Stimulated activated CD4-positive, alpha-beta T cell treated with anti-CD3 and anti-CD28 coated beads, Interleukin-1b, Interleukin-23, amount 100 ng/mL, for 48 hours (primary cell): ENCODE results near the gene RAB34.
"Not testable (repeated sequence)": the region's sequence is repeated elsewhere in the genome, so short reads cannot be mapped to it uniquely, and the experiment has no call there.

ENCODE experiments used
- DNase-seq: peaks from one replicate; pipeline ENCODE4 v3.0.0-alpha.2; 2020

Gene RAB34

DNA sequence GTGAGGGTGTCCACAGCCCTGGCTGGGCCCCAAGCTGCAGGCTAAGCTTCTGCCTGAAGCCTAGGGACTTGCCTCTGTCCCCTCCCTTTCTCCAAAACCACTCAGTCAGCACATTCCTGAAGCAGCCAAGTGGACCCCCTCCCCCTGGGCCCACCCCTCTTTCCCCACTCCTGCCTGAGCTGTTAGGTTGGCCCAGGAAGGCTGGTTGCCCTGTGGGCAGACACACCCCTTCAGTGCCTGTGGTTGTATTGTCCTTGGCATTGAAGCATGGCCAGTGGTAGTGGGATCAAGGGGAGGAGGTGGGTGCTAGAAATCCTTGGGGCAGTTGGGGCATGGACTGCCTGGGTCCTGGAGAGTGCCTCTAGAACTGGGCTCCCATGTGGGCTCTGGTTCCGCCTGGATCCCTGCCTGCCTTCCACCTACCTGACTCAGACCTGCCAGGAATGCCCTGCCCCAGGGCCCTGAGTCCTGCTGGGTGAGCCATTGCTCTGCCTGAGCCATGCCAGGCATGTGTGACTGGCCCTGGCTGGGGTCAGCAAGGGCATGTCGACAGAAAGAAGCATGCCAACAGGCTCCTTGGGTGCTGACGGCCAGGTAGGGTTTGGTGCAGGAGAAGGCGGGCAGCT lies 28.2 kb upstream of the RAB34 start:
- DNase-seq: no peak

- DNase-seq: peak; percentile 40
These were observed 27.5 kb upstream of the RAB34 start for GRCh38 chr17:28744972-28745785.

- DNase-seq: peak; percentile 65
These were observed 26.7 kb upstream of the RAB34 start for GRCh38 chr17:28744104-28744971.

- DNase-seq: peak; percentile 73
These were observed 25.8 kb upstream of the RAB34 start, which contains the start of gene TRAF4 for GRCh38 chr17:28743243-28744103. Gene TRAF4, plus strand, starts transcription at chr17:28744011. Its CDS starts 102 bp downstream, at chr17:28744113.

GRCh38 chr17:28741358-28742349 lies 24.0 kb upstream of the RAB34 start:
- DNase-seq: no peak

DNA sequence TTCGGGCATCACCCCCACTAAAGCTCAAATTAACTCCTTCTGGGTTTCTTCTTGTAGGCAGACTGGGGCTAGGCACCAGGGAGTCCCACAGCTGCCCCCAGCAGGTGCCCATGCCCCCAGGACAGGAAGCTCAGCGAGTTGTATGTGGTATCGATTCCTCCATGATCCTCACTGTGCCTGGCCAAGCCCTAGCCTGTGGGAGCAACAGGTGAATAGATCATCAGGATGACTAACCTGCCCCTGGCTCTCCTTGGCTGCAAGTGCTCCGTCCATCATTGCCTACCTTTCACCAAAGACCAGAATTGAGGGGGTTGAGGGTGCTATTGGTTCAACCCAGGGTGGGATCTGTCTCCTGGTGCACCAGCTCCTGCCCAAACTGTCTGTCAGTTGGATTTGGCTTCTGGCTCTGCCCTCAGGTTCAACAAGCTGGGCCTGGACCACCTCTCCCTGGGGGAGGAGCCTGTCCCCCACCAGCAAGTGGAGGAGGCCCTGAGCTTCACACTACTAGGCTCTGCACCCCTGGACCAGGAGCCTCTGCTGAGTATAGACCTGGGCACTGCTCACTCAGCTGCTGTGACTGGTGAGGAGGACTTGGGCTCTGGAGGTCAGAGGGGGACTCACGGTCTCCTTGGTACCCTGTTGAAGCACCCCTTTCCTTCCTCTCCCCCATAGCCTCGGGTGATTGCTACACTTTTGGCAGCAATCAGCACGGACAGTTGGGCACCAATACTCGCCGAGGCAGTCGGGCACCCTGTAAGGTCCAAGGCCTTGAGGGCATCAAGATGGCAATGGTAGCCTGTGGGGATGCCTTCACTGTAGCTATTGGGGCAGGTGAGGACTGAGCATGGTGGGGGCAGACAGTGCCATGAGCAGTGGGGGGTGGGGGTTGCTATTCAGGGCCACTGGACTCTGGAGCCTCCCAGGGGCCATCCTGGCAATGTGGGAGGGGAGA lies 23.0 kb upstream of the RAB34 start:
- no peak for DNase-seq

- peak; percentile 35 for DNase-seq
These were observed 21.2 kb upstream of the RAB34 start for GRCh38 chr17:28738680-28739384.

DNA sequence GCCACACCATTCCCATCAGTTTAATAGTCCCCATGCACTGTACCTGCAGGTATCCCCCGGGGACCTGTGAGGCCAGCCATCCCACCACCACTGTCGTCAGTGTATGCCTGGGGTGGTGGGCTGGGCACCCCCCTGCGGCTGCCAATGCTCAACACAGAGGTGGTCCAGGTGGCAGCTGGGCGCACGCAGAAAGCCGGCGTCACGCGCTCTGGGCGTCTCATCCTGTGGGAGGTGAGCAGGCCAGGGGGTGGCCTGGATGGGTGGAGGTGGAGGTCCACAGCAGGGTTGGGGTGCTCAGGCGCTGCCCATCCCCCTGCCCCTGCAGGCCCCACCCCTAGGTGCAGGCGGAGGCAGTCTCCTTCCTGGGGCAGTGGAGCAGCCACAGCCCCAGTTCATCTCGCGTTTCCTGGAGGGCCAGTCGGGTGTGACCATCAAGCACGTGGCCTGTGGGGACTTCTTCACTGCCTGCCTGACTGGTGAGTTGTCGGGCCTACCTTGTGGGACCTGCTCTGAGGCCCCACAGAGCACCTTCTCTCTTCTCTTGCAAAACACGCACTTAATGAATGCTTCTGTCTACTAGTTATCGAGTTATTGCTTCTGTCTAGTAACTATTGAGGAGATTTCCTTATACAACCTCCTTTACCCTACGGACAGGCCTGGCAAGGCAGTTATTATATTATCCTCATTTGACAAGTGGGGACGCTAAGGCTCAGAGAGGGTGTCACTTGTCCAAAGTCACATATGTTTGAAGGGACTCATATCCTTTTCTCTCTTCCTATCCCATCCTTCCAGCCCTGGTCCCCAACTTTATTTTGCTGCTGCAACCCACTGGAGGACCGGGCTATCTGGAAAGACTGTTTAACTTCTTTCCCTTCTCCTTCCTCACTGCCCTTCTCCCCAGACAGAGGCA lies 20.4 kb upstream of the RAB34 start:
- no peak for DNase-seq

DNA sequence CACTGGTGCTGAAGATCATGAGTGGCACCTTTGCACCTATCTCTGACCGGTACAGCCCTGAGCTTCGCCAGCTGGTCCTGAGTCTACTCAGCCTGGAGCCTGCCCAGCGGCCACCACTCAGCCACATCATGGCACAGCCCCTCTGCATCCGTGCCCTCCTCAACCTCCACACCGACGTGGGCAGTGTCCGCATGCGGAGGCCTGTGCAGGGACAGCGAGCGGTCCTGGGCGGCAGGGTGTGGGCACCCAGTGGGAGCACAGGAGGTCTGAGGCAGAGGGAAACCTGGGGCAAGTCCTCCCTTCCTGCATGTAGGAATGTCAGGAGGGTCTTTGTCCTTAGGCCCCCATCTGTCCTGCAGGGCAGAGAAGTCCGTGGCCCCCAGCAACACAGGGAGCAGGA lies 19.6 kb upstream of the RAB34 start:
- no peak for DNase-seq

GRCh38 chr17:28735913-28736769 lies 18.5 kb upstream of the RAB34 start:
- DNase-seq: not testable (repeated sequence)

GRCh38 chr17:28735242-28735722 lies 17.6 kb upstream of the RAB34 start:
- DNase-seq: no peak

- no peak for DNase-seq
These were observed 17.1 kb upstream of the RAB34 start for GRCh38 chr17:28734712-28735241.

- DNase-seq: no peak
These were observed 15.7 kb upstream of the RAB34 start for GRCh38 chr17:28733346-28733745.

GRCh38 chr17:28729950-28730330 lies 12.3 kb upstream of the RAB34 start:
- DNase-seq: no peak

DNA sequence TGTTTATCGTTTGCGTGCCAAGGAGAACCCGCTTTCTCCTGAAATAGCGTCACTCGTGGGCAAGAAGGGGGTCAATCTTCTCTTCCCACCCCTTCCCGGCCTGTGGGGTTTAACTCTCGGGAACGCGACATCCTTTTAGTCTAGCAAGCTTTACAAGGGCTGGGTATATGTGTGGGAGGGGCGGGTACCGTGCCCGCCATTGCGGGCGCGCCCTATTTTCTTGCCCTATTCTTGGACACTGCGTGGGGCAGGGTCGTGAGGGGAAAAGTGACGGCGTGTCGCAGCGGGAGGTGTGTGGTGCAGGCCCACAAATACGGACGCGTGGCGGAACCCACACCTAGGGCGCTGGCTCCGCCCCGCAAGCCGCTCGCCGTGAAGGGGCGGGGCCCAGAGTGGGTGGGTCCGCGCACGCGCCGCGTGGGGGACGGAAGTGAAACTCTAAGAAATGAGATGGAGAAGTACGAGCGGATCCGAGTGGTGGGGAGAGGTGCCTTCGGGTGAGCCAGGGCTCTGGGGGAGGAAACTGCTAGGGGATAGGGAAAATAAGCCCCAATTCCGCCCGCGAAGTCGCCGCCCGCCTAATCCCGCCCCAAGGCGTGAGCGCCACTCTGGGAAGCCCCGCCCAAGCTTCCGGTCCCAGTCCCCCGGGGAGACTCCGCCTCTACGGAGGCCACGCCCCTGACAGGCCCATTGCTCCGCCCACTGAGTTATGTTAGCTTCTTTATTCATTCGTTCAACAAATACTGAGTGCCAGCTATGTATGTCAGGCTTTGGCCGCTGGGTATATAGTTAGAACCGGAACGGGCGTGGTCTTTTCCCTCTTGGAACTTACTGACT lies 10.9 kb upstream of the RAB34 start, which contains the start of gene NEK8:
Gene NEK8 (plus strand): TSS at position 425 of the 837 bp plus-strand sequence. CDS start 26 bp downstream, at position 451.
- DNase-seq: peak; percentile 97
